Calu3 (cell line): ENCODE results near the gene C17orf113. TPM values are rescaled to one million over a fixed set of nuclear protein-coding genes. Genes with fewer than 3 reads are reported as not detected.

Experiments
- BruUV-seq: library from RNA; stranded (reverse); fragments of 400-500 nt; replicated peaks from 2 replicates; lab custom pipeline; 2021; lab: Mats Ljungman, UMichigan
- CTCF ChIA-PET: fragments of 300-600 bp; sonication (Branson Sonifier 250); formaldehyde crosslinking; loops from one replicate; lab custom pipeline; 2022; ENCODE audit warnings: antibody characterized with exemption; lab: Charles Lee
- DNase-seq: peaks from one replicate; pipeline ENCODE4 v3.0.0; 2022
- H3K27ac Mint-ChIP-seq: one replicate; pipeline ENCODE4 v1.8.0; 2022; ENCODE audit warnings: mixed read lengths; ENCODE audit not compliant: unreplicated experiment
- H3K27me3 Mint-ChIP-seq: one replicate; pipeline ENCODE4 v1.8.0; 2022; ENCODE audit warnings: mixed read lengths; ENCODE audit not compliant: unreplicated experiment
- H3K36me3 Mint-ChIP-seq: one replicate; pipeline ENCODE4 v1.8.0; 2022; ENCODE audit warnings: mild to moderate bottlenecking, moderate library complexity, mixed read lengths; ENCODE audit not compliant: insufficient read depth, unreplicated experiment
- H3K4me1 Mint-ChIP-seq: one replicate; pipeline ENCODE4 v1.8.0; 2022; ENCODE audit warnings: mild to moderate bottlenecking, low read depth, mixed read lengths; ENCODE audit not compliant: unreplicated experiment
- H3K4me3 Mint-ChIP-seq: one replicate; pipeline ENCODE4 v1.8.0; 2022; ENCODE audit warnings: mild to moderate bottlenecking, low read depth, moderate library complexity, mixed read lengths; ENCODE audit not compliant: unreplicated experiment
- H3K9me3 Mint-ChIP-seq: one replicate; pipeline ENCODE4 v1.8.0; 2022; ENCODE audit warnings: low read depth, mixed read lengths; ENCODE audit not compliant: unreplicated experiment
- intact Hi-C: fragments of 100-400 bp; cut with micrococcal nuclease; formaldehyde crosslinking; loops from one replicate; pipeline ENCODE4 v1.10.0; 2022; ENCODE audit not compliant: unreplicated experiment
- total RNA-seq: library from RNA; stranded (reverse); gene quantifications from 2 replicates; pipeline ENCODE4 v1.2.3, GENCODE V29; 2022
- TF ChIP-seq, protein P1 (sequence below): fragments of 200-600 bp; IDR thresholded peaks from one replicate; pipeline ENCODE4 v1.8.0; 2022; ENCODE audit warnings: antibody characterized with exemption; ENCODE audit not compliant: unreplicated experiment

C17orf113 gene
- total RNA-seq, 1 experiment from 2014 or later: 4.2 TPM

DNA sequence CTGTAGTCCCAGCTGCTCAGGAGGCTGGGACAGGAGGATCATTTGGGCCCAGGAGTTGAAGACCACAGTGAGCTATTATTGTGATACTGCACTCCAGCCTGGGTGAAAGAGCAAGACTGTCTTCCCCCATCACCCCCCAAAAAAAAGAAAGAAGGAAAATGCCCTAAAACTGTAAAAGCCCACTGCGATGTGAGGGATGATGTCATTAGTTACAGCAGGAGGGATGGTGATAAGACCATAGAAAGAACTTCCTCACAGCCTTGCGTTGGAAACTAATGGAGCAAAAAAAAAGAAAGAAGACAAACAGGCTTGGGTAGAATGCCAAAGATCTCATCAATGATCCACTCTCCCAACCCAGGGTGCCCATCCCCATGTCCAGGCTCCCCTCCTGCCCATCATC, 29.1 kb upstream of the C17orf113 start:
- TF ChIP-seq, protein P1, sequence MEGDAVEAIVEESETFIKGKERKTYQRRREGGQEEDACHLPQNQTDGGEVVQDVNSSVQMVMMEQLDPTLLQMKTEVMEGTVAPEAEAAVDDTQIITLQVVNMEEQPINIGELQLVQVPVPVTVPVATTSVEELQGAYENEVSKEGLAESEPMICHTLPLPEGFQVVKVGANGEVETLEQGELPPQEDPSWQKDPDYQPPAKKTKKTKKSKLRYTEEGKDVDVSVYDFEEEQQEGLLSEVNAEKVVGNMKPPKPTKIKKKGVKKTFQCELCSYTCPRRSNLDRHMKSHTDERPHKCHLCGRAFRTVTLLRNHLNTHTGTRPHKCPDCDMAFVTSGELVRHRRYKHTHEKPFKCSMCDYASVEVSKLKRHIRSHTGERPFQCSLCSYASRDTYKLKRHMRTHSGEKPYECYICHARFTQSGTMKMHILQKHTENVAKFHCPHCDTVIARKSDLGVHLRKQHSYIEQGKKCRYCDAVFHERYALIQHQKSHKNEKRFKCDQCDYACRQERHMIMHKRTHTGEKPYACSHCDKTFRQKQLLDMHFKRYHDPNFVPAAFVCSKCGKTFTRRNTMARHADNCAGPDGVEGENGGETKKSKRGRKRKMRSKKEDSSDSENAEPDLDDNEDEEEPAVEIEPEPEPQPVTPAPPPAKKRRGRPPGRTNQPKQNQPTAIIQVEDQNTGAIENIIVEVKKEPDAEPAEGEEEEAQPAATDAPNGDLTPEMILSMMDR: no peak
- Mint-ChIP-seq H3K27me3 (peaks cover 52% of the 10 kb centered on the region), H3K4me1 (peaks cover 8% of the 10 kb centered on the region), H3K4me3 (no peak overlapping the region), H3K9me3 (no peaks in the 10 kb centered on the region), H3K36me3 (no peaks in the 10 kb centered on the region), H3K27ac (no peak overlapping the region)
- DNase-seq: no peak
- CTCF ChIA-PET: interaction anchor here (0.7 to 0.9 kb wide), 2 partner anchors 32 to 60 kb away, joined by 3 to 5 read pairs; partner anchors contain the start of gene NKIRAS2
- intact Hi-C loops: no loop called here
- BruUV-seq: no TSS peak

DNA sequence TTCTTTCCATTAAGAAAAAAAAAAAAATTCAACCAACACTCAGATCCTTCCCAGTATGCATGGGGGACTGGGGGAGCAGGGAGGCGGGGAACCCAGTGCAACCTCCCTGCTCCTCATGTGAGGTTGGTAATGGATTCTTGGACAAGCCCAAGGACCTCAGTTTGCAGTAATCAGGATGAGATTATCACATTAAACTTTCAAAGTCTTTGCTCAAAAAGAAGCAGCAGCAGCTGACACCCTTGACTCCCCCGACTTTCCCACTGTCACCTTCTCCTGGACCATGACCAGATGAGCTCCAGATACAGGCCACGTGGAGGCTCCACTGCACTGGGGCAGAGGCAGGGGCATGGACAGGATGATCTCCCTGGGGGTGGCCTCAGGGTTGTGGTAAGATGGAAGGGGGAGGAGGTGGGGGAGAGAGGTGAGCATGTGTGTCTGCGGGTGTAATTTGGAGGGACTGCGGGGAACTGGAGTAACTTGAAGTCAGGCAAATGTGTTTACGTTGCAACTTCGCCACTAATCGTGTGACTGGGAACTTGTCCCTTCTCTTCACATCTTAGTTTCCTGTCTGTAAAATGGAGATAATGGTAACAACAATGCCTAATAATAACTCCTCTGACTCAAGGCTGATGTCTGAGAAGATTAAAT, 28.1 kb upstream of the C17orf113 start:
- Mint-ChIP-seq H3K27ac (no peak overlapping the region), H3K27me3 (peaks cover 62% of the 10 kb centered on the region), H3K4me1 (peaks cover 12% of the 10 kb centered on the region), H3K9me3 (no peaks in the 10 kb centered on the region), H3K36me3 (no peaks in the 10 kb centered on the region), H3K4me3 (no peak overlapping the region)
- CTCF ChIA-PET: interaction anchor here (0.6 to 1.0 kb wide), 2 partner anchors 10 to 127 kb away, joined by 3 to 4 read pairs; no protein-coding TSS in a partner anchor
- intact Hi-C loops: no loop called here
- DNase-seq: no peak
- TF ChIP-seq, protein P1: no peak
- BruUV-seq: no TSS peak

DNA sequence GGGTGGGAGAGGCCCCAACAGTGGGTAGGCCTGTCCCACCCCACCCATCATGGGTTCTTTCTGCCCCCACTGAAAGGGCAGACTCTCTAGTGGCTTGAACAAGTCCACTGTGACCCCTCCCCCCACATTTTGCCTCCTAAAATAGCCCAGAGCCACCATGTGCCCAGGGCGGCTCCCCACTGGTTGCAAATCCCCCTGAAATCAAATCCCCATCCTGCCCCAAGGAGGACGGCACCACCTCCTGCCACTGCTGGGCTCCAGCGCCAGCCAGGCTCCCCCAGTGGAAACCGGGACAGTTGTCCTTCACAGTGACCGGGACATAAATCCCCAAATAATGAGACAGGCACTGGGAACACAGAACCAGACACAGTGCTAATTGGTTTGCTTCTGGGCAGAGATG, 27.4 kb upstream of the C17orf113 start:
- CTCF ChIA-PET: no interaction called here
- no TSS peak for BruUV-seq

DNA sequence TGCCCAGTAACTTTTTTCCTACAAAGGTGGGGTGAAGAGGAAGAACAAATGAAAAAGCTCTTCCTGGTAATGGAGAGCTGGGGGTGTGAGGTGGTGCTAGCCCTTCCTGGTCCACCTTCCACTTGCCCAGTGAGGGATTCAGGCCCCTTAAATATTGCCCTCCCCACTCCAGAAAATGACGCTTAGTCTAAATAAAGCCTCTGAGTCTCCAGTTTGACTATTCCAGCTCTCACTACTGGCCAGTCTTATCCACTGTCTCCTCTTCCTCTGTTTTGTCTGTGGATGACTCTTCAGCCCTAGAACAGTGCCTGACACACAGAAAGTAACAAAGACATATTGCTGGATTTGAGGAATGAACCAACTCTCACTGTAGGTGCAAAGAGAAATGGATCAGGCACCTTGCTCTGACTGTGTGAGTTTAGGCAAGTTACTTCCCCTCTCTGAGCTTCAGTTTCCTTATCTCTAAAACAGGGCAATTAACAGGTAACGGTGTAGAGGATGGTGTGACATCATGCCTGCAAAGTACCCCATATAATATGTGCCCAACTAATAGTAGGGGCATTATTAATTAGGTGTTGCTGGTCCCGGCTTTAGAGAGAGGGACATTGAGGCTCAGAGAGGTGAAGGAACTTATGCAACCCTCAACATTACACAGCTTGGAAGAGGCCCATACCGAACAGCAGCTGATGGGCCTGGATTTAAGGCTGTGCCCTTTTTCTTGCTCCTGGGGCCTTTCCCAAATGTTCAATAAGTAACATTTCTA, 26.6 kb upstream of the C17orf113 start:
- no peak for DNase-seq
- no peaks in the 10 kb centered on the region for H3K36me3 Mint-ChIP-seq
- TF ChIP-seq, protein P1: no peak
- BruUV-seq: no TSS peak
- CTCF ChIA-PET: no interaction called here
- H3K27ac Mint-ChIP-seq: no peak overlapping the region
- H3K4me3 Mint-ChIP-seq: no peak overlapping the region
- peaks cover 76% of the 10 kb centered on the region for H3K27me3 Mint-ChIP-seq
- intact Hi-C loops: no loop called here
- no peaks in the 10 kb centered on the region for H3K9me3 Mint-ChIP-seq
- peaks cover 9% of the 10 kb centered on the region for H3K4me1 Mint-ChIP-seq

More for the DNA sequence above, 27.4 kb upstream of the C17orf113 start:
- Mint-ChIP-seq H3K4me3 (no peak overlapping the region), H3K36me3 (no peaks in the 10 kb centered on the region), H3K27ac (no peak overlapping the region), H3K9me3 (no peaks in the 10 kb centered on the region), H3K4me1 (peaks cover 17% of the 10 kb centered on the region), H3K27me3 (peaks cover 70% of the 10 kb centered on the region)
- DNase-seq: no peak
- intact Hi-C loops: no loop called here
- TF ChIP-seq, protein P1: no peak
